AG09319 (cell line): ENCODE results near the gene C3orf70.

Source experiments
- DNase-seq: peaks from one replicate; pipeline ENCODE4 v3.0.0-alpha.2; 2010; ENCODE audit warnings: low read depth; ENCODE audit errors: extremely low read depth
- CTCF ChIP-seq: IDR thresholded peaks from 2 replicates; pipeline ENCODE4 v1.5.1; 2011; ENCODE audit warnings: low read depth, mild to moderate bottlenecking, inconsistent platforms, low read length, moderate library complexity

Gene C3orf70

GRCh38 chr3:185051801-185052200, 101.1 kb downstream of the C3orf70 start:
- no peak for DNase-seq
- TF ChIP-seq CTCF: no peak

- DNase-seq: no peak
- TF ChIP-seq CTCF: no peak
Observed at GRCh38 chr3:185049710-185050109, 103.2 kb downstream of the C3orf70 start.

GRCh38 chr3:185046603-185047002, 106.3 kb downstream of the C3orf70 start:
- TF ChIP-seq CTCF: no peak
- DNase-seq: no peak

GRCh38 chr3:185046164-185046515, 106.7 kb downstream of the C3orf70 start:
- no peak for DNase-seq

GRCh38 chr3:185042312-185043050, 110.4 kb downstream of the C3orf70 start:
- TF ChIP-seq CTCF: no peak
- DNase-seq: no peak

More at GRCh38 chr3:185046164-185046515, 106.7 kb downstream of the C3orf70 start:
- TF ChIP-seq CTCF: no peak

- no peak for TF ChIP-seq CTCF
- DNase-seq: no peak
Observed at GRCh38 chr3:185041540-185041939, 111.3 kb downstream of the C3orf70 start.

- no peak for DNase-seq
- no peak for TF ChIP-seq CTCF
Observed at GRCh38 chr3:185040425-185040824, 112.4 kb downstream of the C3orf70 start.
